Stimulated activated CD8-positive, alpha-beta memory T cell treated with anti-CD3 and anti-CD28 coated beads, Interleukin-7, amount 100 ng/mL, for 24 hours (primary cell): ENCODE results near the gene RAD1.
A peak's percentile ranks its signal among the peaks of the same experiment; 100 is the strongest.
"Not testable (repeated sequence)": the region's sequence is repeated elsewhere in the genome, so short reads cannot be mapped to it uniquely, and the experiment has no call there.

ENCODE experiments used
- DNase-seq: peaks from one replicate; pipeline ENCODE4 v3.0.0-alpha.2; 2020; ENCODE audit warnings: low read depth

RAD1 gene

GRCh38 chr5:34915139-34915855, at the start of gene RAD1, which contains the start of gene BRIX1:
Gene RAD1, minus strand, starts transcription at chr5:34915504. Its CDS starts 612 bp downstream, at chr5:34914892.
Gene BRIX1, plus strand, starts transcription at chr5:34915711. Its CDS starts 28 bp downstream, at chr5:34915739.
- peak; percentile 86 for DNase-seq

GRCh38 chr5:34959323-34959722, 44.0 kb upstream of the RAD1 start:
- no peak for DNase-seq

- no peak for DNase-seq
Observed at GRCh38 chr5:34957857-34958690, 42.8 kb upstream of the RAD1 start.

GRCh38 chr5:34957321-34957720, 42.0 kb upstream of the RAD1 start:
- no peak for DNase-seq

- no peak for DNase-seq
Observed at GRCh38 chr5:34944460-34945047, 29.2 kb upstream of the RAD1 start.

GRCh38 chr5:34944044-34944443, 28.7 kb upstream of the RAD1 start:
- no peak for DNase-seq

GRCh38 chr5:34941936-34942335, 26.6 kb upstream of the RAD1 start:
- no peak for DNase-seq

- no peak for DNase-seq
Observed at GRCh38 chr5:34932947-34933346, 17.6 kb upstream of the RAD1 start.

- no peak for DNase-seq
Observed at GRCh38 chr5:34930870-34931269, 15.6 kb upstream of the RAD1 start.

GRCh38 chr5:34930462-34930844, 15.1 kb upstream of the RAD1 start:
- no peak for DNase-seq

GRCh38 chr5:34929720-34930461, 14.6 kb upstream of the RAD1 start:
- peak; percentile 63 for DNase-seq

GRCh38 chr5:34929134-34929719, 13.9 kb upstream of the RAD1 start, which contains the start of gene DNAJC21:
Gene DNAJC21, plus strand, starts transcription at chr5:34929559. Its CDS starts 261 bp downstream, at chr5:34929820.
- peak; percentile 94 for DNase-seq

GRCh38 chr5:34928267-34928666, 13.0 kb upstream of the RAD1 start:
- DNase-seq = no peak

GRCh38 chr5:34927785-34928184, 12.5 kb upstream of the RAD1 start:
- DNase-seq = no peak

- DNase-seq = no peak
Observed at GRCh38 chr5:34926318-34926888, 11.1 kb upstream of the RAD1 start.

- DNase-seq = no peak
Observed at GRCh38 chr5:34924462-34924765, 9.1 kb upstream of the RAD1 start.

- no peak for DNase-seq
Observed at GRCh38 chr5:34923694-34924461, 8.6 kb upstream of the RAD1 start.

GRCh38 chr5:34923256-34923655, 8.0 kb upstream of the RAD1 start:
- DNase-seq = not testable (repeated sequence)

- no peak for DNase-seq
Observed at GRCh38 chr5:34919077-34919476, 3.8 kb upstream of the RAD1 start.

- DNase-seq = no peak
Observed at GRCh38 chr5:34918025-34918424, 2.7 kb upstream of the RAD1 start.

GRCh38 chr5:34916518-34916917, 1.2 kb upstream of the RAD1 start:
- no peak for DNase-seq
